Hepatocyte (in vitro differentiated cells): ENCODE results near the gene LECT2. TPM values are rescaled to one million over a fixed set of nuclear protein-coding genes. Genes with fewer than 3 reads are reported as not detected.

Experiments used
- DNase-seq: peaks from one replicate; pipeline ENCODE4 v3.0.0-alpha.2; 2016; ENCODE audit warnings: low spot score
- H2AFZ ChIP-seq: fragments of 200-600 bp; sonication (generic); 2 replicates; pipeline ENCODE4 v1.6.0; 2016; ENCODE audit warnings: antibody characterized with exemption, mild to moderate bottlenecking
- H3K27ac ChIP-seq: fragments of 200-600 bp; sonication (generic); 2 replicates; pipeline ENCODE4 v1.5.1; 2016; ENCODE audit warnings: mild to moderate bottlenecking
- H3K27me3 ChIP-seq: fragments of 200-600 bp; sonication (generic); 2 replicates; pipeline ENCODE4 v1.6.1; 2016
- H3K36me3 ChIP-seq: fragments of 200-600 bp; sonication (generic); replicated peaks from 2 replicates; pipeline ENCODE4 v1.5.1; 2016; ENCODE audit warnings: low read depth; ENCODE audit not compliant: insufficient read depth
- H3K4me1 ChIP-seq: fragments of 200-600 bp; sonication (generic); 2 replicates; pipeline ENCODE4 v1.5.1; 2016; ENCODE audit warnings: mild to moderate bottlenecking, moderate library complexity; ENCODE audit not compliant: insufficient read depth
- H3K4me2 ChIP-seq: fragments of 200-600 bp; sonication (generic); 2 replicates; pipeline ENCODE4 v1.6.0; 2016
- H3K4me3 ChIP-seq: fragments of 200-600 bp; sonication (generic); 2 replicates; pipeline ENCODE4 v1.5.1; 2016; ENCODE audit warnings: mild to moderate bottlenecking
- H3K79me2 ChIP-seq: fragments of 200-600 bp; sonication (generic); 2 replicates; pipeline ENCODE4 v1.6.0; 2017; ENCODE audit warnings: mild to moderate bottlenecking
- H3K9me2 ChIP-seq: fragments of 200-600 bp; sonication (generic); replicated peaks from 2 replicates; pipeline ENCODE4 v1.6.0; 2017; ENCODE audit warnings: mild to moderate bottlenecking; ENCODE audit not compliant: insufficient read depth
- H3K9me3 ChIP-seq: fragments of 200-600 bp; sonication (generic); 2 replicates; pipeline ENCODE4 v1.5.1; 2016; ENCODE audit warnings: low read depth, mild to moderate bottlenecking
- H4K20me1 ChIP-seq: fragments of 200-600 bp; sonication (generic); 2 replicates; pipeline ENCODE4 v1.6.0; 2016; ENCODE audit warnings: mild to moderate bottlenecking; ENCODE audit not compliant: insufficient read depth, poor library complexity, severe bottlenecking
- CTCF ChIP-seq: fragments of 200-600 bp; sonication (generic); IDR thresholded peaks from 2 replicates; pipeline ENCODE4 v1.5.1; 2016; ENCODE audit warnings: antibody characterized with exemption, mild to moderate bottlenecking; ENCODE audit not compliant: poor library complexity
- EZH2 ChIP-seq: fragments of 200-600 bp; sonication (generic); IDR thresholded peaks from 2 replicates; pipeline ENCODE4 v1.6.1; 2016; ENCODE audit warnings: antibody characterized with exemption, mild to moderate bottlenecking, borderline replicate concordance
- EZH2phosphoT487 ChIP-seq: fragments of 200-600 bp; sonication (generic); IDR thresholded peaks from one replicate; pipeline ENCODE4 v1.6.1; 2018; ENCODE audit warnings: antibody characterized with exemption, mild to moderate bottlenecking, low read depth, moderate library complexity; ENCODE audit not compliant: unreplicated experiment, severe bottlenecking
- WGBS: methylation state at CpG from one replicate; pipeline ENCODE4 v1.1.6; 2016; ENCODE audit warnings: low lambda C conversion rate; ENCODE audit errors: missing lambda C conversion rate; 5-methylcytosine and 5-hydroxymethylcytosine counted together
- polyA plus RNA-seq: library from polyadenylated mRNA; unstranded; fragments of >200 nt; fragmentation: Nextera tagmentation; extraction: Ambion mirVana; gene quantifications from 2 replicates; pipeline ENCODE4 v1.2.1, GENCODE V29; 2016
- total RNA-seq: library from RNA; depleted of rRNA; stranded (reverse); fragments of >200 nt; gene quantifications from 2 replicates; pipeline ENCODE4 v1.2.3, GENCODE V29; 2014

Gene LECT2
- total and polyA plus RNA-seq, 2 experiments from 2014 or later: 12.3 to 29.6 TPM

GRCh38 chr5:135986891-135987401 lies 32.2 kb upstream of the LECT2 start:
- Histone ChIP-seq H2AFZ (no peak overlapping the region), H3K27me3 (no peaks in the 10 kb centered on the region), H4K20me1 (no peaks in the 10 kb centered on the region), H3K27ac (peak overlapping the region; percentile 1), H3K4me1 (no peaks in the 10 kb centered on the region), H3K9me3 (no peaks in the 10 kb centered on the region), H3K4me2 (no peak overlapping the region), H3K79me2 (no peaks in the 10 kb centered on the region), H3K4me3 (no peak overlapping the region), H3K9me2 (no peaks in the 10 kb centered on the region), H3K36me3 (no peaks in the 10 kb centered on the region)
- no peak for TF ChIP-seq EZH2
- no peak for TF ChIP-seq CTCF
- TF ChIP-seq EZH2phosphoT487: no peak
- DNase-seq: no peak
- WGBS: 85% methylated on average over 3 of the region's 3 CpGs

DNA sequence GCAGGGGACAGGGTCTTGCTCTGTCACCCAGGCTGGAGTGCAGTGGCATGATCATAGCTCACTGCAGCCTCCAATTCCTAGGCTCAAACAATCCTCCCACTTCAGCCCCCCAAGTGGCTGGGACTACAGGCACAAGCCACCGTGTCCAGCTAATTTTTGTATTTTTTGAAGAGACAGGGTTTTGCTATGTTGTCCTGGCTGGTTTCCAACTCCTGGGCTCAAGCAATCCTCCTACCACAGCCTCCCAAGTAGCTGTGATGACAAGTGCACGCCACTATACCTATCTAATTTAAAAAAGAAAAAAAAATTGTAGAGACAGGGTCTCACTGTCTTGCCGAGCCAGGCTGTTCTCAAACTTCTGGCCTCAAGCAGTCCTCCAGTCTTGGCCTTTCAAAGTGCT lies 31.6 kb upstream of the LECT2 start:
- 80% methylated on average over 3 of the region's 3 CpGs for WGBS
- H3K4me1 ChIP-seq: no peaks in the 10 kb centered on the region

GRCh38 chr5:135985951-135986350 lies 31.2 kb upstream of the LECT2 start:
- Histone ChIP-seq H4K20me1 (no peaks in the 10 kb centered on the region), H2AFZ (no peak overlapping the region), H3K36me3 (no peaks in the 10 kb centered on the region), H3K27ac (no peak overlapping the region), H3K4me3 (no peak overlapping the region), H3K4me2 (no peak overlapping the region), H3K9me2 (no peaks in the 10 kb centered on the region), H3K27me3 (no peaks in the 10 kb centered on the region), H3K4me1 (no peaks in the 10 kb centered on the region), H3K9me3 (no peaks in the 10 kb centered on the region), H3K79me2 (no peaks in the 10 kb centered on the region)
- no peak for DNase-seq
- TF ChIP-seq EZH2phosphoT487: no peak
- no peak for TF ChIP-seq CTCF
- no peak for TF ChIP-seq EZH2
- WGBS: 85% methylated on average over 1 of the region's 1 CpG

More for the DNA sequence above, 31.6 kb upstream of the LECT2 start:
- peak overlapping the region; percentile 1 for H3K27ac ChIP-seq
- no peak for DNase-seq
- H3K36me3 ChIP-seq: no peaks in the 10 kb centered on the region
- no peaks in the 10 kb centered on the region for H3K9me3 ChIP-seq
- no peaks in the 10 kb centered on the region for H4K20me1 ChIP-seq
- no peaks in the 10 kb centered on the region for H3K9me2 ChIP-seq
- no peak overlapping the region for H3K4me2 ChIP-seq
- no peak overlapping the region for H2AFZ ChIP-seq
- no peaks in the 10 kb centered on the region for H3K27me3 ChIP-seq
- TF ChIP-seq CTCF: no peak
- TF ChIP-seq EZH2phosphoT487: no peak
- no peak for TF ChIP-seq EZH2
- no peaks in the 10 kb centered on the region for H3K79me2 ChIP-seq
- no peak overlapping the region for H3K4me3 ChIP-seq
